ENCODE data around the gene UGDH.

DNA sequence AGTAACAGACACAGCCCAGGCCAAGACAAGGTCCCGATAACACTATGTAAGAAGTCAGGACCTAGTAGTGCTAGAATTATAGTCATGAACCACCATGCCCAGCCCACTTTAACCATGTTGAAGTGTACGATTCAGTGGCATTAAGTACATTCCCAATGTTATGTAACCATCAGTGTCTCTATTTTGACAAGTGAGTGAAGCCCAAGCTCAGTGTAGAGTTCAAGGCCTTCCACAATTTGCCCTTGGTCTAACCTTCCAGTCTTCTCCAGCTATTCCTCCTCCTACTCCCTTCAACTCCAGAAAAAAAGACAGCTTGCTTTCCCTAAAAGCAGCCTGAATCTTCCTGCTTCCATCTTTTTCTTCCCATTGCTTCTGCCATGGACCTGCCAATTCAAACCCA is 36.9 kb downstream of the UGDH start:
- TF ChIP-seq, protein P1, sequence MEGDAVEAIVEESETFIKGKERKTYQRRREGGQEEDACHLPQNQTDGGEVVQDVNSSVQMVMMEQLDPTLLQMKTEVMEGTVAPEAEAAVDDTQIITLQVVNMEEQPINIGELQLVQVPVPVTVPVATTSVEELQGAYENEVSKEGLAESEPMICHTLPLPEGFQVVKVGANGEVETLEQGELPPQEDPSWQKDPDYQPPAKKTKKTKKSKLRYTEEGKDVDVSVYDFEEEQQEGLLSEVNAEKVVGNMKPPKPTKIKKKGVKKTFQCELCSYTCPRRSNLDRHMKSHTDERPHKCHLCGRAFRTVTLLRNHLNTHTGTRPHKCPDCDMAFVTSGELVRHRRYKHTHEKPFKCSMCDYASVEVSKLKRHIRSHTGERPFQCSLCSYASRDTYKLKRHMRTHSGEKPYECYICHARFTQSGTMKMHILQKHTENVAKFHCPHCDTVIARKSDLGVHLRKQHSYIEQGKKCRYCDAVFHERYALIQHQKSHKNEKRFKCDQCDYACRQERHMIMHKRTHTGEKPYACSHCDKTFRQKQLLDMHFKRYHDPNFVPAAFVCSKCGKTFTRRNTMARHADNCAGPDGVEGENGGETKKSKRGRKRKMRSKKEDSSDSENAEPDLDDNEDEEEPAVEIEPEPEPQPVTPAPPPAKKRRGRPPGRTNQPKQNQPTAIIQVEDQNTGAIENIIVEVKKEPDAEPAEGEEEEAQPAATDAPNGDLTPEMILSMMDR (IDR thresholded peaks at IDR 0.05; ENCODE audit: low read depth, low read length, poor library complexity, severe bottlenecking) = no peak
- TF ChIP-seq EZH2phosphoT487 (IDR thresholded peaks at IDR 0.05; ENCODE audit: borderline replicate concordance, low read length) = no peak

Data from DOHH2 (cell line).